HepG2 (cell line): ENCODE measurements around the gene PCCB. TPM values are rescaled to one million over a fixed set of nuclear protein-coding genes. Genes with fewer than 3 reads are reported as not detected.

Source experiments
- ATAC-seq: fragments of 200-7000 bp; cut with Tn5 transposase; 3 replicates; pipeline ENCODE4 v1.9.1; 2020; ENCODE audit warnings: mild to moderate bottlenecking, moderate library complexity
- BruUV-seq: library from RNA; stranded (reverse); fragments of 400-500 nt; replicated peaks from 2 replicates; lab custom pipeline; 2021; lab: Mats Ljungman, UMichigan
- CTCF ChIA-PET: fragments of 300-600 bp; formaldehyde crosslinking; extraction: SDS; loops from one replicate; lab custom pipeline; 2021; ENCODE audit warnings: low total read pairs, inconsistent platforms, low intra/inter-chr PET ratio; lab: Yijun Ruan, JAX
- POLR2A ChIA-PET: fragments of 350-600 bp; sonication (Branson Sonifier 250); formaldehyde crosslinking; loops from one replicate; lab custom pipeline; 2020; ENCODE audit warnings: antibody characterized with exemption, inconsistent platforms; lab: Yijun Ruan, JAX
- DNase-seq: peaks from one replicate; pipeline ENCODE4 v3.0.0-alpha.2; 2015; ENCODE audit warnings: low spot score
- FAIRE-seq: peaks from 3 replicates; lab custom pipeline; 2011; peaks lifted over from hg19 to GRCh38; lab: Jason Lieb, UNC
- H2AFZ ChIP-seq: one replicate; pipeline ENCODE4 v1.6.1; 2011; ENCODE audit warnings: low read length, inconsistent platforms
- H3K27ac ChIP-seq: fragments of 300-600 bp; 3 replicates; pipeline ENCODE4 v1.8.0; 2011; ENCODE audit warnings: mixed run types, mild to moderate bottlenecking, mixed read lengths, low read length, inconsistent platforms; ENCODE audit not compliant: insufficient read depth; ENCODE audit errors: extremely low read length
- H3K27me3 ChIP-seq, 2 experiments: fragments of 200-600 bp in 1 of 2; 2 replicates in 1 of 2; 3 replicates in 1 of 2; pipeline versions ENCODE4 v1.6.0 to v1.8.0; 2011; ENCODE audit warnings: low read length in 2 of 2, mild to moderate bottlenecking in 2 of 2, moderate library complexity in 2 of 2, inconsistent platforms in 1 of 2; ENCODE audit not compliant: insufficient read depth in 2 of 2, control insufficient read depth in 1 of 2
- H3K36me3 ChIP-seq, 2 experiments: fragments of 200-600 bp in 1 of 2; replicated peaks in 1 of 2; 2 replicates in 1 of 2; 3 replicates in 1 of 2; pipeline versions ENCODE4 v1.5.1 to v1.8.0; 2011; ENCODE audit warnings: low read length in 2 of 2, inconsistent platforms in 1 of 2; ENCODE audit not compliant: insufficient read depth in 2 of 2, control insufficient read depth in 1 of 2
- H3K4me1 ChIP-seq: 2 replicates; pipeline ENCODE4 v1.5.1; 2012; ENCODE audit warnings: low read length, inconsistent platforms; ENCODE audit not compliant: insufficient read depth
- H3K4me2 ChIP-seq: 2 replicates; pipeline ENCODE4 v1.6.0; 2011; ENCODE audit warnings: low read depth, low read length, inconsistent platforms
- H3K4me3 ChIP-seq, 3 experiments: fragments of 200-600 bp in 1 of 3; sonication (generic), shearing (Covaris generic) in 1 of 3; replicated peaks in 1 of 3; 2 replicates each; pipeline ENCODE4 v1.5.1; 2011 to 2016; ENCODE audit warnings: low read length in 3 of 3, inconsistent platforms in 2 of 3, low read depth in 2 of 3, mild to moderate bottlenecking in 2 of 3, control low read depth in 1 of 3, mixed read lengths in 1 of 3; ENCODE audit not compliant: insufficient read depth in 1 of 3
- H3K79me2 ChIP-seq: one replicate; pipeline ENCODE4 v1.6.1; 2011; ENCODE audit warnings: low read length, inconsistent platforms; ENCODE audit not compliant: insufficient read depth
- H3K9ac ChIP-seq: 2 replicates; pipeline ENCODE4 v1.6.0; 2011; ENCODE audit warnings: mild to moderate bottlenecking, low read depth, low read length, inconsistent platforms; ENCODE audit not compliant: insufficient read depth
- H3K9me3 ChIP-seq: 2 replicates; pipeline ENCODE4 v1.5.1; 2012; ENCODE audit warnings: mild to moderate bottlenecking, low read length
- H4K20me1 ChIP-seq: 2 replicates; pipeline ENCODE4 v1.6.0; 2011; ENCODE audit warnings: inconsistent platforms, mild to moderate bottlenecking, low read length, moderate library complexity; ENCODE audit not compliant: insufficient read depth
- BCL6 ChIP-seq: IDR thresholded peaks from 2 replicates; pipeline ENCODE4 v1.6.1; 2016; ENCODE audit warnings: missing genetic modification reagents, missing compliant biosample characterization
- CBX2 ChIP-seq, 2 experiments: fragments of 200-600 bp in 1 of 2; sonication (generic); formaldehyde crosslinking in 1 of 2; IDR thresholded peaks; 2 replicates each; pipeline versions ENCODE4 v1.7.0 to v1.8.1; 2018 to 2022; ENCODE audit warnings: low read depth in 2 of 2, low read length in 1 of 2, mild to moderate bottlenecking in 1 of 2, missing genetic modification reagents in 1 of 2
- CEBPB ChIP-seq: IDR thresholded peaks from 2 replicates; pipeline ENCODE4 v1.6.1; 2011; ENCODE audit warnings: low read depth, low read length, improper control_type of control experiment, borderline replicate concordance
- FOSL2 ChIP-seq: sonication (generic); formaldehyde crosslinking; IDR thresholded peaks from 2 replicates; pipeline ENCODE4 v1.4.0; 2020; ENCODE audit warnings: missing genetic modification reagents
- GATAD2A ChIP-seq: IDR thresholded peaks from 2 replicates; pipeline ENCODE4 v1.6.1; 2016
- HNF4A ChIP-seq: sonication (generic); formaldehyde crosslinking; IDR thresholded peaks from 2 replicates; pipeline ENCODE4 v1.4.0; 2020; ENCODE audit warnings: missing genetic modification reagents
- KMT2A ChIP-seq: sonication (generic); formaldehyde crosslinking; IDR thresholded peaks from 2 replicates; pipeline ENCODE4 v1.4.0; 2020; ENCODE audit warnings: missing genetic modification reagents
- POGZ ChIP-seq: sonication (generic); formaldehyde crosslinking; IDR thresholded peaks from 2 replicates; pipeline ENCODE4 v1.4.0; 2020; ENCODE audit warnings: mild to moderate bottlenecking, missing genetic modification reagents
- ZFX ChIP-seq: sonication (generic); formaldehyde crosslinking; IDR thresholded peaks from 2 replicates; pipeline ENCODE4 v1.4.0; 2020; ENCODE audit warnings: mild to moderate bottlenecking, low read depth, missing genetic modification reagents, moderate library complexity
- ZNF251 ChIP-seq: sonication (generic); formaldehyde crosslinking; IDR thresholded peaks from 2 replicates; pipeline ENCODE4 v1.9.0; 2021; ENCODE audit warnings: mild to moderate bottlenecking, missing genetic modification reagents
- ZNF644 ChIP-seq: IDR thresholded peaks from 2 replicates; pipeline ENCODE4 v1.6.1; 2016; ENCODE audit warnings: low read depth
- ZSCAN21 ChIP-seq: sonication (generic); formaldehyde crosslinking; IDR thresholded peaks from 2 replicates; pipeline ENCODE4 v1.8.0; 2022; ENCODE audit warnings: mild to moderate bottlenecking, missing genetic modification reagents, moderate library complexity, borderline replicate concordance
- WGBS: methylation state at CpG from one replicate; pipeline ENCODE4 v1.1.6; 2017; ENCODE audit warnings: low lambda C conversion rate; 5-methylcytosine and 5-hydroxymethylcytosine counted together
- in situ Hi-C: cut with HindIII; loops from 2 replicates; pipeline ENCODE4 v1.10.0; 2017; ENCODE audit warnings: low pct_unique_long_range_greater_than_20kb; ENCODE audit not compliant: extremely low pct_ligation_motif_present
- intact Hi-C: fragments of 100-400 bp; cut with micrococcal nuclease; formaldehyde crosslinking; loops from one replicate; pipeline ENCODE4 v1.10.0; 2022; ENCODE audit not compliant: unreplicated experiment
- polyA plus RNA-seq, 8 experiments: library from polyadenylated mRNA; depleted of rRNA in 3 of 8; stranded (reverse) in 7 of 8; unstranded in 1 of 8; fragments of >200 nt; fragmentation: Illumina TruSeq in 4 of 8; extraction: Trizol in 4 of 8; gene quantifications; 2 replicates each; pipeline versions ENCODE4 v1.2.1 to v1.2.3, GENCODE V29; 2011 to 2016; ENCODE audit warnings: low read depth in 4 of 8, missing spikeins in 1 of 8, mixed read lengths in 1 of 8; ENCODE audit not compliant: insufficient read depth in 1 of 8
- total RNA-seq, 5 experiments: library from RNA; depleted of rRNA; stranded (reverse); fragments of >200 nt; fragmentation: Illumina TruSeq; extraction: Trizol; gene quantifications; 2 replicates each; pipeline ENCODE4 v1.2.3, GENCODE V29; 2016; ENCODE audit warnings: low read depth in 1 of 5
- TF ChIP-seq, protein P1 (sequence below): sonication (generic); formaldehyde crosslinking; IDR thresholded peaks from 2 replicates; pipeline ENCODE4 v1.5.0; 2020; ENCODE audit warnings: mild to moderate bottlenecking, missing genetic modification reagents, borderline replicate concordance
- TF ChIP-seq, protein P2 (sequence below): IDR thresholded peaks from 2 replicates; pipeline ENCODE4 v1.6.1; 2012; ENCODE audit warnings: inconsistent platforms
- TF ChIP-seq, protein P3 (sequence below): sonication (generic); formaldehyde crosslinking; IDR thresholded peaks from 2 replicates; pipeline ENCODE4 v1.5.1; 2020; ENCODE audit warnings: mild to moderate bottlenecking, moderate library complexity, missing genetic modification reagents

PCCB gene
- total and polyA plus RNA-seq, 2 of the 13 experiments (the other 11 are each of a cell fraction or from before 2014, with no cell fraction given), result 84.1 to 88.7 TPM

DNA sequence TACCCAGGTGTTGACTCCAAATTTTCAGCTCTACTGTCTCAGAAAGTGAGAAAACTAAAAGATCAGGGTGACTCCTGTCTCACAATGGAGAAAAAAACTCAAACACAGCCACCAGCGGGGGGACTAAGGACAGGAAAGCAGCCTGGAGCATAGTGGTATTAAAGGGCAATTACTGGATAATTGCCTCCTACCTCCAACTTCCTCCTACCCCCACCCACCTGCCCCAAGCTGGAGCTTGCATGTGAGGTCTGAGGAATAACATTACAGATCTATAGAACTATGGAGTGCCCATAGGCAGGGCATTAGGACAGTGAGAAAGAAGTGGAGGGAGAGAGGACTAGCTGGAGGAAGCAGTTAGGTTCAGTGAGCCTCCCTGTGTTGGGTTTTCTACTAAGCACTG is 2.7 kb upstream of the PCCB start (continued):
- TF ChIP-seq KMT2A (CRISPR knock-in tag) (no peak), FOSL2 (CRISPR knock-in tag) (no peak)
- TF ChIP-seq, protein P1, sequence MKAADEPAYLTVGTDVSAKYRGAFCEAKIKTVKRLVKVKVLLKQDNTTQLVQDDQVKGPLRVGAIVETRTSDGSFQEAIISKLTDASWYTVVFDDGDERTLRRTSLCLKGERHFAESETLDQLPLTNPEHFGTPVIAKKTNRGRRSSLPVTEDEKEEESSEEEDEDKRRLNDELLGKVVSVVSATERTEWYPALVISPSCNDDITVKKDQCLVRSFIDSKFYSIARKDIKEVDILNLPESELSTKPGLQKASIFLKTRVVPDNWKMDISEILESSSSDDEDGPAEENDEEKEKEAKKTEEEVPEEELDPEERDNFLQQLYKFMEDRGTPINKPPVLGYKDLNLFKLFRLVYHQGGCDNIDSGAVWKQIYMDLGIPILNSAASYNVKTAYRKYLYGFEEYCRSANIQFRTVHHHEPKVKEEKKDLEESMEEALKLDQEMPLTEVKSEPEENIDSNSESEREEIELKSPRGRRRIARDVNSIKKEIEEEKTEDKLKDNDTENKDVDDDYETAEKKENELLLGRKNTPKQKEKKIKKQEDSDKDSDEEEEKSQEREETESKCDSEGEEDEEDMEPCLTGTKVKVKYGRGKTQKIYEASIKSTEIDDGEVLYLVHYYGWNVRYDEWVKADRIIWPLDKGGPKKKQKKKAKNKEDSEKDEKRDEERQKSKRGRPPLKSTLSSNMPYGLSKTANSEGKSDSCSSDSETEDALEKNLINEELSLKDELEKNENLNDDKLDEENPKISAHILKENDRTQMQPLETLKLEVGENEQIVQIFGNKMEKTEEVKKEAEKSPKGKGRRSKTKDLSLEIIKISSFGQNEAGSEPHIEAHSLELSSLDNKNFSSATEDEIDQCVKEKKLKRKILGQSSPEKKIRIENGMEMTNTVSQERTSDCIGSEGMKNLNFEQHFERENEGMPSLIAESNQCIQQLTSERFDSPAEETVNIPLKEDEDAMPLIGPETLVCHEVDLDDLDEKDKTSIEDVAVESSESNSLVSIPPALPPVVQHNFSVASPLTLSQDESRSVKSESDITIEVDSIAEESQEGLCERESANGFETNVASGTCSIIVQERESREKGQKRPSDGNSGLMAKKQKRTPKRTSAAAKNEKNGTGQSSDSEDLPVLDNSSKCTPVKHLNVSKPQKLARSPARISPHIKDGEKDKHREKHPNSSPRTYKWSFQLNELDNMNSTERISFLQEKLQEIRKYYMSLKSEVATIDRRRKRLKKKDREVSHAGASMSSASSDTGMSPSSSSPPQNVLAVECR, result no peak

DNA sequence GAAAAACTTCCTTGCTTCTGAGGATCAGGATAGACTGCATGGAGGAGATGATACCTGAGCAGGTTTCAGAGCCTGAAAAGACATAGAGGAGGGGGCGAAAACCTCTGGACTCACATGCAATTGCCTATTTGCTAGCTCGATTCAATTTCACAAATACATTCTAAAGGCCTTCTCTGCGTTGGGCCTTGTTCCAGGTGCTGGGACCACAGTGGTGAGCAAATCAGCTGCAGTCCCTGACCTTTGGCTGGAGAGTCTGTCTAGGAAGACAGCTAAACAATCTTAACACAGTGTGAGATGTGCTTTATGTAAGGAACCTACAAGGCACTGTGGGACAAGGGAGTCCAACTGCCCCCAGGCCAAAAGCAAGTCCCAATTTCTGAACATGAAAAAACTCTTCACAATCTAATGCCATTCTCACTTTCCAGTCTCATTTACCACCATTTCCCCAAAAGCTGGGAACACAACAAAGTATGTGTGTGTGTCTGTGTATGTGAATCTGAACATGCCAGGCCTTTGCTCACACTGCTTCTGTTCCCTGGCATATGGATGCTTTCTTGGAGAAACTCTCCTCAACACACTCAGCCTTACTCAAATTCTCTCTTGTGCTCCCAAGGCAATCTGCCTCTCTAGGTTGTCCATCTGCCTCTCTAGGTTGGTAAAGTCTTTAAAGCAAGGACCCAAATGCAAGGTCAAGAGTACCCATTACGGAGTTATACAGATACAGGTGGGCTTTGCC is 2.1 kb upstream of the PCCB start:
- intact Hi-C loops, result loop anchor here (1.0 kb wide), 1 partner anchor 9 kb away; no protein-coding TSS in a partner anchor
- DNase-seq, result no peak
- TF ChIP-seq CBX2 (IDR thresholded peaks at IDR 0.05; ENCODE audit: low read depth, low read length) (no peak), CBX2 (CRISPR knock-in tag; IDR thresholded peaks at IDR 0.05; ENCODE audit: low read depth) (no peak), BCL6 (CRISPR knock-in tag) (0 out of 2 replicates have a peak, but pooled peaks have one; percentile 31), HNF4A (CRISPR knock-in tag) (peak; percentile 35; the same call in 1 of the 2 replicates), FOSL2 (CRISPR knock-in tag) (no peak), GATAD2A (peak; percentile 21; the same call in 1 of the 2 replicates), ZSCAN21 (0 out of 2 replicates have a peak, but pooled peaks have one; percentile 25), CEBPB (no peak), ZNF644 (0 out of 2 replicates have a peak, but pooled peaks have one; percentile 23), ZNF251 (CRISPR knock-in tag) (no peak), ZFX (CRISPR knock-in tag) (peak; percentile 69), POGZ (CRISPR knock-in tag) (0 out of 2 replicates have a peak, but pooled peaks have one; percentile 20)
- TF ChIP-seq, protein P2, sequence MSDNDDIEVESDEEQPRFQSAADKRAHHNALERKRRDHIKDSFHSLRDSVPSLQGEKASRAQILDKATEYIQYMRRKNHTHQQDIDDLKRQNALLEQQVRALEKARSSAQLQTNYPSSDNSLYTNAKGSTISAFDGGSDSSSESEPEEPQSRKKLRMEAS, result 0 out of 2 replicates have a peak, but pooled peaks have one; percentile 21
- TF ChIP-seq, protein P3, sequence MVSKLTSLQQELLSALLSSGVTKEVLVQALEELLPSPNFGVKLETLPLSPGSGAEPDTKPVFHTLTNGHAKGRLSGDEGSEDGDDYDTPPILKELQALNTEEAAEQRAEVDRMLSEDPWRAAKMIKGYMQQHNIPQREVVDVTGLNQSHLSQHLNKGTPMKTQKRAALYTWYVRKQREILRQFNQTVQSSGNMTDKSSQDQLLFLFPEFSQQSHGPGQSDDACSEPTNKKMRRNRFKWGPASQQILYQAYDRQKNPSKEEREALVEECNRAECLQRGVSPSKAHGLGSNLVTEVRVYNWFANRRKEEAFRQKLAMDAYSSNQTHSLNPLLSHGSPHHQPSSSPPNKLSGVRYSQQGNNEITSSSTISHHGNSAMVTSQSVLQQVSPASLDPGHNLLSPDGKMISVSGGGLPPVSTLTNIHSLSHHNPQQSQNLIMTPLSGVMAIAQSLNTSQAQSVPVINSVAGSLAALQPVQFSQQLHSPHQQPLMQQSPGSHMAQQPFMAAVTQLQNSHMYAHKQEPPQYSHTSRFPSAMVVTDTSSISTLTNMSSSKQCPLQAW (CRISPR knock-in tag), result 0 out of 2 replicates have a peak, but pooled peaks have one; percentile 32

More for the DNA sequence above, 2.1 kb upstream of the PCCB start:
- peak overlapping the region; percentile 45; the same call in 1 of the 2 replicates for H3K9ac ChIP-seq
- WGBS, result 29% methylated on average over 4 of the region's 4 CpGs
- no TSS peak for BruUV-seq
- H3K27ac ChIP-seq, result peak overlapping the region; percentile 17
- ChIA-PET CTCF (interaction anchor here (0.8 kb wide), 1 partner anchor 10 kb away, joined by 3 read pairs; no protein-coding TSS in a partner anchor), POLR2A (interaction anchor here (0.7 to 6.6 kb wide), 9 partner anchors 9 to 504 kb away, joined by 3 to 131 read pairs (median 4); partner anchors contain the start of genes MSL2 and STAG1)
- H3K36me3 ChIP-seq, result no peaks in the 10 kb centered on the region
- ATAC-seq, result no peak
- no peaks in the 10 kb centered on the region for H4K20me1 ChIP-seq
- H3K4me1 ChIP-seq, result peaks cover 68% of the 10 kb centered on the region
- H3K79me2 ChIP-seq, result peaks cover 20% of the 10 kb centered on the region
- peak overlapping the region; percentile 21 for H2AFZ ChIP-seq
- no peaks in the 10 kb centered on the region for H3K9me3 ChIP-seq
- H3K27me3 ChIP-seq, result no peaks in the 10 kb centered on the region; a peak in 1 of 5 replicates
- H3K4me2 ChIP-seq, result peak overlapping the region; percentile 83
- in situ Hi-C loops, result loop anchor here (5.0 kb wide), 1 partner anchor 51 kb away; the partner anchor contains the start of gene MSL2
- H3K4me3 ChIP-seq, result peak overlapping the region in 1 of 3 experiments; percentile 17; a peak in 1 of 6 replicates
- no peak for FAIRE-seq
